GM10266 (cell line): ENCODE data around the gene PATJ.

Experiments used
- DNase-seq: peaks from one replicate; pipeline ENCODE4 v3.0.0; 2012; ENCODE audit errors: extremely low spot score
- TF ChIP-seq, protein P1 (sequence below): IDR thresholded peaks from 2 replicates; pipeline ENCODE4 v1.5.1; 2012; ENCODE audit warnings: mild to moderate bottlenecking, low read depth; ENCODE audit not compliant: control insufficient read depth, insufficient read depth; ENCODE audit errors: missing control alignments

PATJ gene

GRCh38 chr1:62068416-62068843 is 326.1 kb downstream of the PATJ start:
- DNase-seq: no peak
- TF ChIP-seq, protein P1, sequence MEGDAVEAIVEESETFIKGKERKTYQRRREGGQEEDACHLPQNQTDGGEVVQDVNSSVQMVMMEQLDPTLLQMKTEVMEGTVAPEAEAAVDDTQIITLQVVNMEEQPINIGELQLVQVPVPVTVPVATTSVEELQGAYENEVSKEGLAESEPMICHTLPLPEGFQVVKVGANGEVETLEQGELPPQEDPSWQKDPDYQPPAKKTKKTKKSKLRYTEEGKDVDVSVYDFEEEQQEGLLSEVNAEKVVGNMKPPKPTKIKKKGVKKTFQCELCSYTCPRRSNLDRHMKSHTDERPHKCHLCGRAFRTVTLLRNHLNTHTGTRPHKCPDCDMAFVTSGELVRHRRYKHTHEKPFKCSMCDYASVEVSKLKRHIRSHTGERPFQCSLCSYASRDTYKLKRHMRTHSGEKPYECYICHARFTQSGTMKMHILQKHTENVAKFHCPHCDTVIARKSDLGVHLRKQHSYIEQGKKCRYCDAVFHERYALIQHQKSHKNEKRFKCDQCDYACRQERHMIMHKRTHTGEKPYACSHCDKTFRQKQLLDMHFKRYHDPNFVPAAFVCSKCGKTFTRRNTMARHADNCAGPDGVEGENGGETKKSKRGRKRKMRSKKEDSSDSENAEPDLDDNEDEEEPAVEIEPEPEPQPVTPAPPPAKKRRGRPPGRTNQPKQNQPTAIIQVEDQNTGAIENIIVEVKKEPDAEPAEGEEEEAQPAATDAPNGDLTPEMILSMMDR: no peak

- DNase-seq: no peak
These were observed 326.7 kb downstream of the PATJ start for GRCh38 chr1:62068978-62069377.

DNA sequence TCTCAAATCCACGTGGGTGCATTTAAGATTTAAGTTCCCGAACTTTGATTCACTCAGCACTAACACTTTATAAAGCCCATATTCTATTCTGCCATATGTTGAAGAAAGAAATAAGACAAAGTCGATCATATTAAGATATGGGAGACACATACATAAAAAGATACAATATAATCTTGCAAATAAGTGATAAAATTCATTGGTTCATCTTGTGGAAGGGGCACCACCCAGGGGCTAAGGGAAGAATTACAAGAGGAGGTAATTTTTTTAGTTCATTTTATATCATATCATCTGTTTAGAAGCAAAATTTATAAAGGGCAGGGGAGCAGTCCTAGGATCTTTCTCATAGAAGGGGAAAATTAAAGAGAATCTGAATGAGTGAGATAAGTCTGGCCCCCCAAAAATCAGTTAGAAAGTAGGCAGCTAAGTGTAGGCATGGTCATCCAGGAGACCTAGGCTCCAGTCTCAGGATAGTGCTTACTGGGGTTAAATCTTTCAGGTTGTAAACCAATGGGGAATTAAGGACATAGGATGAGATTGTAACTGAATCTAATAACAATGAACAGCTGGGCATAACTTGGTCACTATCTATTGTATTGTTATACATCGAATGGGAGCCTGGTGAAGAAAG is 328.2 kb downstream of the PATJ start:
- no peak for DNase-seq
- TF ChIP-seq, protein P1: peak; percentile 25

More at GRCh38 chr1:62068978-62069377, 326.7 kb downstream of the PATJ start:
- TF ChIP-seq, protein P1: no peak

DNA sequence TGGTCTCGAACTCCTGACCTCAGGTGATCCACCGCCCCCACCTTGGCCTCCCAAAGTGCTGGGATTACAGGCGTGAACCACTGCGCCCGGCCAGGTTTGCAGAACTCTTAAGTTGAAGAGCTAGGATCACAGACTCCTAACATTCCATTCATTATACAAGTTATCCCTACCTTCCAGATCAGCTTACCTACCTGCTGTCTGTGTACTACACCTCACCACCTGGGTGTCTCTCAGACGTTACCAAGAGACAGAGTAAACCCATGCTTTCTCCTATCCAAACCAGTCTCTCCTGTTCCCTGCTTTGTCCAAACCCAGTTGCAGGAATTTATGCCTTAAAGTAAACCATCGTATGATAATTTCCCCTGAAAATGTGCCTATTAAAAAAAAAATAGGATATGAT is 329.4 kb downstream of the PATJ start:
- TF ChIP-seq, protein P1: no peak
- DNase-seq: no peak

DNA sequence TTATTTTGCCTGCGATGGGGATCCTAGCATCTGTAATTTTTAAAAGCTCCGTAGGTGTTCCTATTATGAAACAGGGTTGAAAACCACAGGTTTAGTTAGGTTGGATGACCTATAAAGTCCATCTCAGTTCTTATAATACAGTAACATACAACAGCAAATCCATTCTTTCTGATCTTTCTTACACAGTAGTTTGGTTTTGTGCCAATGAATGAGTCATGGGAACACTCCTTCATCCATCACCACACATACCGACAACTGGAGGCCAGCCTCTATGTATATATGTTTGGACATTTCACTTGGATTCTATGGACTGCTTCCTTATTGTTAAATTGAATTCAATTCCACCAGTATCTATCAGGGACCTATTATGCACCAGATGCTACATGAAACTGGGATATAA is 334.0 kb downstream of the PATJ start:
- TF ChIP-seq, protein P1: no peak
- DNase-seq: no peak

DNA sequence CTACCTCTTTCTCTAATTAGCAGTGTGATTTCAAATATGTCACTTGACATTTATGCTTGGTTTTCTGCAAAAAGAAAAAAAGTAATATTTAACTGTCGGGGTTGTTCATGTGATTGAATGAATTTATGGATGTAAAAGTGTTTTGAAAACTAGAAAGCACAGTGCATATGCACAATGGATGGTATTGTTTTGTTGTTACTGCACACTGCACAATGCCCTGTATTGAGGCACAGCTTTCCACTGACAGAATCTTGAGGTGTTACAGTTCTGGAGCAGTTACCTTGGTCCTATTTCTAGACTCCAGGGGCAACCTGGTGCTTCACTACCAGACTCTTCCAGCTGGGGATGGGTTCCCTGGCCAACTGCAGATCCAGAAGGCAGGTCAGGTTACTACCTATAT is 335.5 kb downstream of the PATJ start:
- TF ChIP-seq, protein P1: no peak
- DNase-seq: no peak

GRCh38 chr1:62082456-62083363 is 340.4 kb downstream of the PATJ start:
- DNase-seq: peak; percentile 46
- TF ChIP-seq, protein P1: peak; percentile 90
